ENCODE results near the gene HNRNPA2B1.

Gene HNRNPA2B1

GRCh38 chr7:26141077-26141476, 59.5 kb downstream of the HNRNPA2B1 start:
- no peak for DNase-seq

- DNase-seq = no peak
Measured at GRCh38 chr7:26140380-26140779, 60.2 kb downstream of the HNRNPA2B1 start.
